ENCODE results near the gene PSMD1.
"Not testable (repeated sequence)": the region's sequence is repeated elsewhere in the genome, so short reads cannot be mapped to it uniquely, and the experiment has no call there.

The PSMD1 gene

GRCh38 chr2:231117922-231118613 is 61.4 kb downstream of the PSMD1 start:
- DNase-seq: no peak

- DNase-seq: no peak
Observed at GRCh38 chr2:231118614-231118942, 61.9 kb downstream of the PSMD1 start.

GRCh38 chr2:231123362-231123898 is 66.8 kb downstream of the PSMD1 start:
- DNase-seq: no peak

- no peak for DNase-seq
Observed at GRCh38 chr2:231124838-231125568, 68.3 kb downstream of the PSMD1 start, which contains the start of gene HTR2B. TSS of gene HTR2B (minus strand) at chr2:231125042. CDS start at chr2:231123764, 1,278 bp downstream.

GRCh38 chr2:231126123-231126522 is 69.5 kb downstream of the PSMD1 start:
- no peak for DNase-seq

GRCh38 chr2:231127480-231127879 is 70.8 kb downstream of the PSMD1 start:
- DNase-seq: no peak

GRCh38 chr2:231127936-231128335 is 71.3 kb downstream of the PSMD1 start:
- no peak for DNase-seq

- DNase-seq: no peak
Observed at GRCh38 chr2:231128541-231128940, 71.9 kb downstream of the PSMD1 start.

DNA sequence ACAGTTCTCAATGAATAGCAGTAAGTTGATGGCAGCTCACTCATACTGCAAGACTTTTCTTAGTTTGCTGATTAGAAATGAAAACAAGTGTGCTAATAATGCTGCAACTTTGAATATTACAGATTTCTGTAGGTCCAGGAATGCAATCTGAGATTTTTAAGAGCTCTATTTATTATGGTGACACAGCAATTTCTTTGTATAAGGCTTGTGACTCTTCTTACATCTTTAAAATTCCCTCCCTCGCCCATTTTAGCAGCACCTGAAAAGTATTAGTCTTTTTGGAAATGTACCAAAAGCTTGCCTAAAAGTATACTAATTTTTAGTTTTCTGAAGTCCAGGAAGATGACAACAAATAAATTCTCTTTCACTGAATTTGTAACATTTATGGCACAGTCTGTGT is 72.5 kb downstream of the PSMD1 start:
- DNase-seq: no peak

DNA sequence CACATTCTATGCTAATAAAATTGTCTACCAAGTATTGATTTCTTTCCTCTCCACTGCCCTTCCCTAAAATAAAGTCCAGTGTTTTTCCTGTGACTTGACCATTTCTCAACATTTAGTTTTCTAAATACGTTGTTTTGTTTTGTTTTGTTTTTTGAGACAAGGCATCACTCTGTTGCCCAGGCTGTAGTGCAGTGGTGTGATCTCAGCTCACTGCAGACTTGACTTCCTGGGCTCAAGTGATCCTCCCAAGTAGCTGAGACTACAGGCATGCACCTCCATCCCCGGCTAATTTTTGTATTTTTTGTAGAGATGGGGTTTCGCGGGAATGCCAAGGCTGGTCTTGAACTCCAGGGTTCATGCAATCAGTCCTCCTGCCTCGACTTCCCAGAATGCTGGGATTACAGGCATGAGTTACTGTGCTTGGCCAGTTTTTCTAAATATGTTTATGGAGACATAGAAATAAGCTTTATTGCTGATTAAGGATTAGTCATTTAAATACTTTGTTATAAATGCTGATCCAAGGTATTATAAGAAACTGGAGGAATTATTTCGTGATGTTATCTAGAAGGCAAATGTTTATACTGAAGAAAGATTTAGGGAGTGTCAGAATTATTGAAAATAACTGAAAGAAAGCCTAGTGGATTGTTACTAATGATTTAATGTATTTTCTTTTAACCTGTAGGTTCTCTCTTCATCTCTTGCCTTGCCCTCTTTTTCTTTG is 73.8 kb downstream of the PSMD1 start:
- DNase-seq: no peak

DNA sequence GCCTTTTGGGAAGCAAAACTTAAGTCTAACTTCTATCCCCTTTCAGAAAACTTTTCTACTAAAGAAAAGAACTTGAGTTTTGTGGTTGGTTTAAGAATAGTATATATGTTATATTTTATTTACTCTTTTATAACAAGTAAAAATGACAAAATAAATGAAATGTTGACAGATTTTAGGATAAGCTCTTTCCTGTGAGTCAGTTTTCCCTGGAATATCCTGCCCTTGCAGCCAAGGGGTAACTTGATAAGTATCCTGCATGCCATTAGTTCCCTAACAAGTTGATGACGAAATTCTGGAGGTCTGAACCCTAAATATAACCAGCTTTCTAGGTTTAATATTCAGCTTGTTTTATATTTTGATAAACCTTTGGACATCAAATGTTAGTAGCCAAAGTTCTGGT is 75.5 kb downstream of the PSMD1 start:
- DNase-seq: no peak

DNA sequence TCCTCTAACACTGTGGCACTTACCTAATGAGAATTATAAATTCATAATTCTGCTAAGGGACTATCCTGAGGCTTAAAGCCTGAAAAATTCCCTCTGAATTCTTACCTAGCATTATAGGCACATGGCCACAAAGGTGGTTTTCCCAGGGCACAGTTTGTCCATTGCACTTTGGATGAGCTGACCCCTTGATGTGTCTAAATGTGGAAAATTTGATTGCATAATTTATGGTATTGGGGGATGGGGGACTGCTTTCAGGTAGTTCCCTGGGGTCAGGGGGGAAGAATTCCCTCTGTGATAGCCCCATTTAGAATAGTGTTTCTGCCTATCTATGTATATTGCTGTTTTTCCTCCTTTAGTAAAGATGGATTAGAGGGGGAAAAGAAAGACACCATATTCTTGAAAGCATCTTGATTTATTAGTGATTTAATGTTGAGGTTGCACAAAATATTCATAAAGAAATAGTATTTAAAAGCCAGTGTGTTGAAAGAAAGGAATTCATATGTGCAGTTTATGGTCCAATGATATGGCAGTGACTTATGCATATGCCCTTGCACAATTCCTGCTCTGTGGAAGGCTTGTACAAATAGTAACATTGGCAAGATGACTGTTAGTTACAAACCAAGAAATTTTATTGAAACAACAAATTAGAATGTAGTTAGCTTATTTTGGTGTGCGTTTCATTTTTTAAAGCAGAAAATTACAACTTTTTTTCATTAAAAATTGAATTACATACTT is 76.9 kb downstream of the PSMD1 start:
- DNase-seq: no peak

- no peak for DNase-seq
Observed at GRCh38 chr2:231134910-231135655, 78.4 kb downstream of the PSMD1 start.

DNA sequence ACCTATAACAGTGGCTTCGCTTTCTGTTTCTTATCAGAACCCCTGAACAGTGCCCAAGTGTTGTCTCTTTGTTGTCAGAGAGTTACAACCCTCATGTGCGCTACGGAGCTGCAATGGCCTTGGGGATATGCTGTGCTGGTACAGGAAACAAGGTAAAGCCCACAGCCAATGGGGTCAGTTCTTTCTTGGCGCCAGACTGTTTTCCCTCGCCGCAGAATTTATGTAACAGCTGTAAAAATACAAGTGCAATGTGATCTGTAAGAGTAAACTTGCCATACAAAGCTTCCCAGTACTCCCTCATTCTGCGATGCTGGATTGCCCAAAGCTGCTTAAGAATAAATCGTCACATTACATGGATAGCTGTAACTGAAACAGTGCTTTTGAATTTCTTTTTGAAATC is 82.0 kb downstream of the PSMD1 start:
- no peak for DNase-seq

GRCh38 chr2:231139796-231140195 is 83.1 kb downstream of the PSMD1 start:
- no peak for DNase-seq

GRCh38 chr2:231140808-231141207 is 84.1 kb downstream of the PSMD1 start:
- not testable (repeated sequence) for DNase-seq

GRCh38 chr2:231144896-231145295 is 88.2 kb downstream of the PSMD1 start:
- DNase-seq: no peak

DNA sequence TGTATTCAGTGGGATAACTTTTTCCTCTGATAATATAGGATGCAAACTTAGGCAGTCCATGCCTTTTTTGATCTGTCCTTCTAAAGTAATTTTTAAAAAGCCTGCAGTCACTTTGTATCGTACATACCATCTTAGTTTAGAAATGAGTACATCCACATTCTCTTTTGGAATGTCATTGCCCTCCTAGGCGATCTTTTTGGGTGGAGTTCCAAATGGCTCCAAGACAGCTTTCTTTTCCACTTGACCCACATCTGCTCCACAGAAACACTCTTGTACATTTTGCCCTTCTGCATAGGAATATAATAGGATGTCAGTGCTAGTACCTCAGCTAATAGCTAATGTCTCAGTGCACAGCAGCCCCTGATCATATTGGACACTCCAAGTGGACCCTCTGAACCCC is 90.0 kb downstream of the PSMD1 start:
- DNase-seq: no peak

DNA sequence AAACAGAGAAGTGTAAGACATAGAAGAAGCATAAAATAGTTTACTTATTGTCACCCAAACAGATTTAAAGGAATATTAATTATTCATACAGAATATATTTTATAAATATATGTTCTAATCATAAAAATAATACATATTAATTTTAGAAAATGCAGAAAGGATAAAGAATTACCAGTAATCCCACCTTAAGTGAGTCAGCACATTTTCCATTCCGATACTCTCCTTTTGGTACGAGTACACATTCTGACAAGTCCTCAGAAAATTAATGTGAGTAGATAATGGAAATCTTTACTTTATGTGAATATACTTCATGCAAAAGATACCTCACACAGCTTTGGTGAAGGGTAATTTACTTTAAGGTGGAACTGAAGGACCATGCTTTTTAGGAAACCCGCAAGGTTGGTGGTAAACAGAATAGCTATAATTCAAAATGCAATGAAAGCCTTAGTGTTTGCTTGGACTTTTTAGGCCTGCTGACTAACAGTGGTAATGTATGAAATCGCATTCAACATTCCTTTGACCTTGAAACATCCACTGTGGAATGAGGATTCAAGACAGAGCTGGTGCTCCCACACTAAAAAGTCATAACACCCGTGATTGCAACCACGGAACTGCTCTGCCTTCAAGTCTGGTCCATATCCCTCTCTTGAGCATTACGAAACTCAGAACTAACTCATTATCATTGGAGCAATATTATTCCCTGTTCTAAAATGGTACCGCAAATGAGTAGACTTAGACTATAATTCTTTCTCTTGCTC is 96.3 kb downstream of the PSMD1 start:
- no peak for DNase-seq

DNA sequence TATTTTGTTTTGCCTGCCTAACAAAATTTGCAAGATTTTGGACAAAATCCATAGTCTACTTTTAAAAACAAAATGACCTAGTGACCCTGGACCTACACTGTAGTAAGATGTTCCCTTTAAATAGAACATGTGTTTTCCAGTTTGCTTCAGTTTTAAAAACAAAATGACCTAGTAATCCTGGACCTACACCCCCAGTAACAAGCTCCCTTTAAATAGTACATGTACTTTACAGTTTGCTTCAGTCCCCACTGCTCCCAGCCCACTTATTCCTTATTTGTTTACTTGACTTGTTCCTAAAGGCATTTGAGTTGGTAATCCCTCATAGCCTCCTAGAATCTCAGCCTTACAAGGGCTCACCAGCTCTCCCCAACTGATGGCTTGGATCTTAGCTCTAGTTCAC is 102.6 kb downstream of the PSMD1 start:
- DNase-seq: no peak

- no peak for DNase-seq
Observed at GRCh38 chr2:231160701-231161100, 104.0 kb downstream of the PSMD1 start.

All from CD4-positive, alpha-beta T cell treated with Interleukin-17A for 1 hour (primary cell).